Cortex of kidney (tissue), 1 donor: Measurements from ENCODE around the gene MICAL1.

ENCODE experiments used
- DNase-seq: peaks from one replicate; lab custom pipeline; 2025; lab: John Stamatoyannopoulos, UW

Gene MICAL1

GRCh38 chr6:109455437-109456110 is at the start of gene MICAL1:
TSS of gene MICAL1 (minus strand) at chr6:109455772. CDS start at chr6:109454196, 1,576 bp downstream.
- DNase-seq, result no peak

DNA sequence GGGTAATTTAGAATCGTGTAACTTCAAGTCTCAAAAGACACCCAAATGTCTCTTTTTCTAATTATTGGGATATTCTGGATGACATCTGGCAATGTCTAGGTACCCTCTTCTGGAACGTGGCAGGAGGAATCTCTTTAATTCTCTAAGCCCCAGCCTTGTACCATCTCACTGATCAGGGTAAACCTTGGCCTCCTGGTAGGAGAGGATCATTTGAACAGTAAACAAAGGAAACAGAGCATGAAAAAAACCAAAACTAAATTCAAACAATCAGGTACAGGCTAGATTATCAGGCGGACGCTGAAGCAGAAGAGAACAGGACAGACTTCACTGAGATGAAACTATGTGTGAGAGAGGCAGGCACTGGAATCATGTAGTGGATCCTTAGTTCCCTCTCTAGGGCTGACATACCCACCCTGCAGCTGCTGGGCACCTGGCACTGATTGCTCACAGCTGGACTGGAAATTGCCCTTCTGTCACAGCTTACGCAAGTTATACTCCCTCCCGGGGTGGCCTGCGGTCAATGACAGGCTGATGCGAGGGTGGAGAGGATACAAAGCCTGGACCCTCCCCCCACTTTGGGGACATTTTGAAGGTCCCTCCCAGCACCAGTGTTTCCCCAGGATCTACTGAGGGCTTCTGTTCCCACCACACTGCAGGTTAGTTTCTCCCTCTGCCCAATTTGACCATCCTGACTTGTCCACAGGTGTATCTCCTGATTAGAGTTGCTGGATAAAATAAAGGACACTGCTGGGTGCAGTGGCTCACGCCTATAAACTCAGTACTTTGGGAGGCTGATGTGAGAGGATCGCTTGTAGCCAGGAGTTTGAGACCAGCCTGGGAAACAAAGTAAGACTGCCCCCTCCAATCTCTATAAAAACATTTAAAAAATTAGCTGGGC is 48.0 kb upstream of the MICAL1 start:
- no peak for DNase-seq

GRCh38 chr6:109498936-109499335 is 43.4 kb upstream of the MICAL1 start:
- no peak for DNase-seq

GRCh38 chr6:109498052-109498451 is 42.5 kb upstream of the MICAL1 start:
- no peak for DNase-seq

DNA sequence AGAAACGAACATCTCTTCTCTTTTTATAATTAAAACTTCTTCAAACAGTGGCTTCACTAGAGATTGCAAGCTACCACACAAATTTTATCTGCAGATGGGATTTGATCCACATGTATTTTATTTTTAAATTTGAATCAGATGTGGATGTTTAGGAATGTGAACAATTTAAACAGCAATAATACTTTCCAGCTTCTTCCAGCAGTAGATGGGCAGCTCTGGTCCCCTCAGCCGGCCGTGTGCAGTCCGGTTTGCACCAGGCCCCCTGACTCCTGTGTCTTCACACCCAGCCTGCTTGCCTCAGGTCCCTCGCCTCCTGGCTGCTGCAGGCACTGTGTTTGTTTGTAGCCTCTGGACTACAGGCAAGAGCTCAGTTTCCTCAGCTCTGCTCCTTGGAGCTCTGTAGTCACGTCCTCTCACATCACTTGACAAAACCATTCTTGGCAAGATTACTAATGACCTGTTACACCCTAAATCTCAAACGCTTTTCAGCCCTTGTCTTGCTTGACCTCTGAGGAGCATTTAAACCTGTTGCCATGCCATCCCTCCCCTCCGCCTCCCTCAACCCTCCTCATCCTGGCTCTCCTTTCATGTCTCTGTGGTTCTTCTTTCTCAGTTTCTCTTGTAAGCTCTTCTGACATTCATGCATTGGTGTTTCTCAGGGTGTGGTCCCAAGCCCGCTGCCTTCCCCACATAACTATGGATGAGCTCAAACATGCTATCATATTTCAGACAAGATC is 40.6 kb upstream of the MICAL1 start:
- no peak for DNase-seq

- DNase-seq, result no peak
Observed at GRCh38 chr6:109493865-109494264, 38.3 kb upstream of the MICAL1 start.

GRCh38 chr6:109491207-109491938 is 35.8 kb upstream of the MICAL1 start:
- DNase-seq, result no peak

DNA sequence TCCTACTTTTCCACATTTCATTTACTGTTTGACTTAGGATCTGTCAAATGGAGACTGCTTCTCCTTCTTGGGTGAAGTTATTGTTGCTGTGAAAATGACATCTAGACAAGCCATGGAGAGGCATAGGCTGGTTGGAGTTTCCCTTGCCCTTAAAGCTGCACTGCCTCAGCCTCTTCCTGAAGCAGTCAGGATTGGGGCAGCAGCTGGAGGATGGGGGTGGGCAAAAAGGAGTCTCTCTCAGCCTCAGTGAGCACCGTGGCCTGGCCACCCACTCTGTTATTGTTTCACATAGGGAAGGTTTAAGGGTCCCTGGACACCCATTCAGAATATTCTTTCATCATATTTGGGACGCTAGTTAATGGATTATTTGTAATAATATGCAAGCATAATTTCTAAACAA is 35.1 kb upstream of the MICAL1 start:
- DNase-seq, result no peak

GRCh38 chr6:109488001-109488400 is 32.4 kb upstream of the MICAL1 start:
- DNase-seq, result no peak

GRCh38 chr6:109486068-109486467 is 30.5 kb upstream of the MICAL1 start:
- no peak for DNase-seq

DNA sequence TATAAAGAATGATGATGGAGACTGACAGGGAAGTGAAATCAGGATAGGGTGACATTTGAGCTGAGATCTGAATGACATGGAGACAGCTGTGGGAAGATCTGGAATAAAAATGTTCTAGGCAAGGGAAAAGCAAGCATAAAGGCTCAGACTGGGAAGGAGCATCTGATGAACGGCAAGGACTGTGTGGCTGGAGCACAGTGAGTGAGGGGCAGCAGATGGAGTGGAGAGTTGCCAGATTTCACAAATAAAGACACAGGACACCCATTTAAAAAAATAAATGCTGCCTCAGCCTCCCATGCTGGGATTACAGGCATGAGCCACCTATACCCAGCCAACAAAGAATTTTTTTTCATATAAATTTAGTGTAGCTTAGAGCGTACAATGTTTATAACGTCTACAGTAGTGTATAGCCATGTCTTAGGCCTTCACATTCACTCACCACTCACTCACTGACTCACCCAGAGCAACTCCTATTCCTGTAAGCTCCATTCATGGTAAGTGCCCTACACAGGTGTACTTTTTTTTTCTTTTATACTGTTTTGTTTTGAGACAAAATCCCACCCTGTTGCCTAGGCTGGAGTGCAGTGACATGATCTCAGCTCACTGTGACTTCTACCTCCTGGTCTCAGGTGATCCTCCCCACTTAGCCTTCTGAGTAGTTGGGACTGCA is 29.8 kb upstream of the MICAL1 start:
- no peak for DNase-seq

GRCh38 chr6:109484122-109484521 is 28.6 kb upstream of the MICAL1 start:
- DNase-seq, result no peak

- DNase-seq, result no peak
Observed at GRCh38 chr6:109483735-109484057, 28.1 kb upstream of the MICAL1 start.

DNA sequence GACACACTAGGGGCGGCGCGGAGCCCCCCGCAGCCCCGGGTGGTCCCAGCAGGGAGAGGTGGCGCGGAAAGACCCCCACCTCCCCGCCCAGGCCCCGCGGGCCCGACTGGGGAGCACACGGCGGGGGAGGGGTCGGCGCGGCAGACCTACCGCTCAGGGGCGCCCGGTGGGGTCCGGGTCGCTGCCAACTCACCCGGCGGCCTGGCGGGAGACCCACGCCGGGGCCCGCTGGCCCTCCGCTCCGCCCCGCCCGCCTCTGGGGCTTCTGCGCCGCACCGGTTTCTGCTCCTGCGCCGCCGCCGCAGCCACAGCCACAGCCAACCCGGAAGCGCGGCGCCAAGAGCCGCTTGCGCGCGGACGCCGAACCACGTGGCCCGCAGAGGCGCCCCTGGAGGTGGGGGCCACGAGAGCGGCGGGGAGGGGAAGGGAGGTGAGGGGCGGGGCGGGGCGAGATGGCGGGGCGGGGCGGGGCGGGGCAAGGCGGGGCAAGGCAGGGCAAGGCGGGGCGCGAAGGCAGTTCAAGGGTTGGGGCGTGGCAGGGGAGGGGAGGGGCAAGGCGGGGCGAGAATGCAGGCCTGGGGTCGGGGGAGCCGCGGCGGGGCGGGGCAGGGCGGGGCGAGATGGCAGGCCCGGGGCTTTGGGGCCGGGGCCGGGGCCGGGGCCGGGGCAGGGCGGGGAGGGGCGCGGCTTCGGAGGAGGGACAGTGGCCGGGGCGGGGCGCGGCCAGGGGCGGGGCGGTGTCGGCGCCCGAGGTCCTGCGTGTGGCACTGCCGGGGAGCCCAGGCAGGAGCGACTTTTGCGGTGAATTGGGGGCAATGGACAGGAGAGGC is 27.5 kb upstream of the MICAL1 start, which contains the start of gene ZBTB24:
Gene ZBTB24, minus strand, starts transcription at position 315 of the 830 bp plus-strand sequence. CDS start 1,193 bp downstream, outside the sequence.
- peak; percentile 19 for DNase-seq

- DNase-seq, result no peak
Observed at GRCh38 chr6:109480993-109481480, 25.5 kb upstream of the MICAL1 start.

DNA sequence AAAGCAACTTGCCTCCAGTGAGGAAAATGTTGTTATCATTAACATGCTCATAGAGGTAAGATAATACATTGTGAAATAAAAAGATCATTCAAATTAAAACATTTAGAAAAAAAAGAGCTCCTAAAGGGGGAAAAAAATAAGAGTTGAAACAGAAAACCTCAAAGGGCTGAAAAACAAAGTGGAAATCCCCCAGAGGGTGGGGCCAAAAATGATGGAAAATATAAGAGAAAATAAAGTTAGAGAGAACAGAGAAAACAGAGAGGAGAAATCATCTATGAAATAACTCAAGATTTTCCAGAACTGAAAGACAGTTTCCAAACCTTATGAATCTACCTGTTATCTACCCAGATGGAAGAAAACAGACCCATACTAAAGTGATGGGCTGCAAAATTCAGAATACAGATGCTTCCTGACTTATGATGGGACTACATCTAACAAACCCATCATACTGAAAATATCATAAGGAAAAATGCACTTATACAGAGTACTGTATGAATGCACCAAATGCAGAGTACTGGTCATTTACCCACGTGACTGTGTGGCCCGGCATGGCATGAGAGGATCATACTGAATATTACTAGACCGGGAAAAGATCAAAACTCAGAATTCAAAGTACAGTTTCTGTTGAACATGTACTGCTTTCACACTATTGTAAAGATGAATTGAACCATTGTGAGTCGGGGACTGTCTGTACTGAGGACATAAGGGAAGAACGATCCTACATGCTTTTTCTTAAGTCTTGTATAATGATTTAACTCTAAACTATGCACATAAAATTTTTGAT is 23.5 kb upstream of the MICAL1 start:
- no peak for DNase-seq

DNA sequence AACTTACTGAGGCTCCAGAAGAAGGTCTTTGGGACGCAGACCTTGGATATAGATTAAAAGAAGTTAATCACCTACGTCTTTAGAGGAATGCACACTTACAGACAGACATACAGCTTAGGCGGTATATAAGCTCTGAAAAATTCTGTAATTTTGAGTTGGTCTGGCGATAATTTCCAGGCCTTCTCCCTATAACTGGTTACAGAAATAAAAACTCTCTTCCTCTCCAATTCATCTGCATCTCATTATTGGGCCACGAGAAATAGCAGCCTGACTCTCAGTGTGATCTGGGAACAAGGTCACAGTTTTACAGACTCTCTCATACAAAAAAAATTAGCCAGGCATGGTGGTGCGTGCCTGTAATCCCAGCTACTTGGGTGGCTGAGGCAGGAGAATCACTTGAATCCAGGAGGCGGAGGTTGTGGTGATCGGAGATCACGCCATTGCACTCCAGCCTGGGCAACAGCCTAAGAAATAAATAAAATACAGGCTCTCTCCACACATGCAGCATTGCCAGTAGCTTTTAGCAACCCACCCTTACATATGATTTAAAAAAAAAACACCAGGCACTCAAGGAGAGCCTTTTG is 22.7 kb upstream of the MICAL1 start:
- no peak for DNase-seq

GRCh38 chr6:109477725-109478124 is 22.2 kb upstream of the MICAL1 start:
- no peak for DNase-seq

- no peak for DNase-seq
Observed at GRCh38 chr6:109477184-109477583, 21.6 kb upstream of the MICAL1 start.
